Heart left ventricle (tissue), 16 donors: ENCODE results near the gene NLK. TPM values are rescaled to one million over a fixed set of nuclear protein-coding genes. Genes with fewer than 3 reads are reported as not detected.
A peak's percentile ranks its signal among the peaks of the same experiment; 100 is the strongest.

Experiments used
- ATAC-seq, 4 donors: fragments of 200-7000 bp; cut with Tn5 transposase; one replicate each; pipeline ENCODE4 v1.9.1; 2020 to 2022; ENCODE audit warnings: moderate library complexity in 4 of 4, mild to moderate bottlenecking in 3 of 4, moderate number of reproducible peaks in 1 of 4
- DNase-seq, 5 donors: peaks; one replicate each; pipeline ENCODE4 v3.0.0-alpha.2; 2020
- H3K27ac ChIP-seq, 12 donors: fragments of 200-600 bp; sonication (generic) in 4 of 12; one replicate each; pipeline versions ENCODE4 v1.5.0 to v1.8.0; 2016 to 2022; ENCODE audit warnings: mild to moderate bottlenecking in 2 of 12
- H3K27me3 ChIP-seq, 9 donors: fragments of 200-600 bp; sonication (generic) in 2 of 9; one replicate each; pipeline versions ENCODE4 v1.5.1 to v1.8.0; 2016 to 2022; ENCODE audit warnings: mild to moderate bottlenecking in 3 of 9
- H3K36me3 ChIP-seq, 9 donors: fragments of 200-600 bp; sonication (generic) in 2 of 9; one replicate each; pipeline versions ENCODE4 v1.5.0 to v1.8.0; 2018 to 2022; ENCODE audit warnings: mild to moderate bottlenecking in 2 of 9
- H3K4me1 ChIP-seq, 12 donors: fragments of 200-600 bp; sonication (generic) in 4 of 12; one replicate each; pipeline versions ENCODE4 v1.5.0 to v1.8.0; 2016 to 2022; ENCODE audit warnings: mild to moderate bottlenecking in 3 of 12
- H3K4me3 ChIP-seq, 12 donors: fragments of 200-600 bp; sonication (generic) in 4 of 12; one replicate each; pipeline versions ENCODE4 v1.5.0 to v1.8.0; 2017 to 2022; ENCODE audit warnings: mild to moderate bottlenecking in 9 of 12, moderate library complexity in 4 of 12
- H3K9me3 ChIP-seq, 12 donors: fragments of 200-600 bp; sonication (generic) in 4 of 12; one replicate each; pipeline versions ENCODE4 v1.5.0 to v1.8.0; 2016 to 2022; ENCODE audit warnings: mild to moderate bottlenecking in 1 of 12
- CTCF ChIP-seq, 12 donors: fragments of 200-600 bp; sonication (generic) in 4 of 12; IDR thresholded peaks; one replicate each; pipeline versions ENCODE4 v1.5.0 to v1.8.0; 2018 to 2022; ENCODE audit warnings: antibody characterized with exemption in 12 of 12, mild to moderate bottlenecking in 5 of 12
- POLR2A ChIP-seq, 2 donors: fragments of 450-650 bp; IDR thresholded peaks; one replicate each; pipeline ENCODE4 v1.6.1; 2017; ENCODE audit warnings: antibody characterized with exemption in 2 of 2, mild to moderate bottlenecking in 2 of 2, moderate library complexity in 2 of 2
- whole genome bisulfite sequencing, 4 donors: extraction: QIAGEN DNeasy Blood & Tissue Kit in 2 of 4; methylation state at CpG; one replicate each; pipeline versions ENCODE4 v1.1.5 to v1.1.7; 2013 to 2018; 5-methylcytosine and 5-hydroxymethylcytosine counted together
- intact Hi-C, 10 donors: fragments of 100-400 bp; cut with DNase I; formaldehyde crosslinking; loops; one replicate each; pipeline versions ENCODE4 v1.11.1 to v1.14.2; 2022
- polyA plus RNA-seq, 2 donors: library from polyadenylated mRNA; stranded (reverse); fragments of 200-250 nt; gene quantifications; one replicate each; pipeline ENCODE4 v1.2.3, GENCODE V29; 2013
- total RNA-seq, 9 donors: library from RNA; depleted of rRNA in 2 of 9; stranded (reverse); fragments of >200 nt in 2 of 9; fragmentation: NEBNext Ultra II Directional in 3 of 9; extraction: Animal tissue kit (Norgen Biotek cat#: 25700) in 3 of 9; gene quantifications; one replicate each; pipeline versions ENCODE4 v1.1.0 to v1.2.4, GENCODE V29; 2016 to 2023
- donor health status: ischemic (EF 13 %, LVEDD 7.1; RV severe dilation, severe dysfunction).
- donor health status: healthy with polysubstance abuse.
- donor health status: DM: no; HTN: yes; CAD: no.
- donor health status: DM: no; HTN: no; CAD: no.
- donor health status: ischemic (EF 25% LVEDD 6.9; RV normal size, moderate dysfunction).
- donor health status: ischemic (EF 25% LVEDD 5.7; RV mildly dilated, moderate dysfunction).
- donor health status: healthy.
- donor health status: DM: yes; HTN: yes; CAD: no.
- donor health status: ischemic (EF 35%, LVEDD 5.7; RV mildly dilated, moderate dysfunction).
- donor health status: nonischemic (EF 11% LVEDD 7.7; RV severe dilation, severe dysfunction).
- donor health status: DM: yes; HTN: yes; CAD: no.
- donor health status: PGD.
- donor health status: ischemic (EF 29% LVEDD 5.4; RV normal size, mild dysfunction).
- donor health status: nonischemic (EF 23%, LVEDD 6.1; RV moderate dilation, normal function).

Gene NLK
- total and polyA plus RNA-seq, 11 donors = 8.1 to 29.1 (median 20.0) TPM

GRCh38 chr17:28105501-28105900 is 63.0 kb downstream of the NLK start:
- H3K4me3 ChIP-seq = no peak overlapping the region
- WGBS, 4 donors = 44 to 67% (median 60%) methylated on average over 1 of the region's 1 CpG
- DNase-seq (no peak), ATAC-seq (no peak)
- no peak overlapping the region for H3K27ac ChIP-seq
- no peaks in the 10 kb centered on the region for H3K27me3 ChIP-seq
- TF ChIP-seq CTCF (IDR thresholded peaks at IDR 0.05) (no peak), POLR2A (IDR thresholded peaks at IDR 0.05) (no peak)
- H3K36me3 ChIP-seq = peaks cover 0 to 8% (median 0%) of the 10 kb centered on the region in 9 donors
- intact Hi-C loops = no loop called here
- peaks cover 0 to 20% (median 2%) of the 10 kb centered on the region in 12 donors for H3K9me3 ChIP-seq
- no peaks in the 10 kb centered on the region for H3K4me1 ChIP-seq

- H3K9me3 ChIP-seq = peaks cover 0 to 14% (median 0%) of the 10 kb centered on the region in 12 donors
- H3K27me3 ChIP-seq = no peaks in the 10 kb centered on the region
- no peak for DNase-seq
- no peak overlapping the region for H3K4me3 ChIP-seq
- 90 to 98% (median 94%) methylated on average over 1 of the region's 1 CpG for WGBS, 4 donors
- H3K4me1 ChIP-seq = peaks cover 0 to 27% (median 18%) of the 10 kb centered on the region in 12 donors
- H3K36me3 ChIP-seq = no peaks in the 10 kb centered on the region
- TF ChIP-seq POLR2A (IDR thresholded peaks at IDR 0.05) (no peak), CTCF (IDR thresholded peaks at IDR 0.05) (no peak)
- H3K27ac ChIP-seq = no peak overlapping the region
- intact Hi-C loops = loop anchor here in 1 of 10 donors (10.0 kb wide), 1 partner anchor 65 kb away; the partner anchor contains the start of gene NLK
- no peak for ATAC-seq
These were observed 67.7 kb downstream of the NLK start for GRCh38 chr17:28110184-28110583.

DNA sequence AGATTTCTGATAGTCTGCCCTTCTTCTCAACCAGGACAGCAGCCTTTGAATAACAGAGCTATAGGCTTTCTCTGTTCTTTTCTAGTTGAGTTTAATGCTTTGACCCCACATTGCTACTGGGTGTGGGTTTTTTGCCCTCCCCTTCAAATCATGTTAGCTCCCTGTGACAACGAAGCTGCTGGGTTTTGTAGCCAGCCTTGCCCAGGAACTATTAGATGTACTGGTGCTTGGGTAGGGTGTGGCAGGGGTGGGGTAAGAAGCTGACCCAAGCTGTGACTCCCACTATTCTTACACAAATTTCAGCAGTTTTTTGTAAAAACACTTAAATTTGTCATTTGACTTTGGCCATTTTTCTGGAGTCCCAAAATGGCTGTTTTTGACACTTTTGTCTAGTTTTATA is 69.7 kb downstream of the NLK start:
- ATAC-seq (peak in 3 of 4 donors; percentile 26 to 44 (median 26)), DNase-seq (no peak)
- peaks cover 0 to 14% (median 0%) of the 10 kb centered on the region in 12 donors for H3K9me3 ChIP-seq
- 15 to 45% (median 36%) methylated on average over 1 of the region's 1 CpG for WGBS, 4 donors
- TF ChIP-seq CTCF (IDR thresholded peaks at IDR 0.05) (no peak), POLR2A (IDR thresholded peaks at IDR 0.05) (no peak)
- intact Hi-C loops = loop anchor here in 2 of 10 donors (2.0 to 10.0 kb wide), 2 partner anchors 31 to 67 kb away; partner anchors contain the start of gene NLK (in 1 of the 2)
- H3K4me3 ChIP-seq = no peak overlapping the region
- H3K27ac ChIP-seq = peak overlapping the region in 11 of 12 donors; percentile 4 to 62 (median 44)
- H3K36me3 ChIP-seq = no peaks in the 10 kb centered on the region
- no peaks in the 10 kb centered on the region for H3K27me3 ChIP-seq
- H3K4me1 ChIP-seq = peaks cover 0 to 37% (median 19%) of the 10 kb centered on the region in 12 donors

DNA sequence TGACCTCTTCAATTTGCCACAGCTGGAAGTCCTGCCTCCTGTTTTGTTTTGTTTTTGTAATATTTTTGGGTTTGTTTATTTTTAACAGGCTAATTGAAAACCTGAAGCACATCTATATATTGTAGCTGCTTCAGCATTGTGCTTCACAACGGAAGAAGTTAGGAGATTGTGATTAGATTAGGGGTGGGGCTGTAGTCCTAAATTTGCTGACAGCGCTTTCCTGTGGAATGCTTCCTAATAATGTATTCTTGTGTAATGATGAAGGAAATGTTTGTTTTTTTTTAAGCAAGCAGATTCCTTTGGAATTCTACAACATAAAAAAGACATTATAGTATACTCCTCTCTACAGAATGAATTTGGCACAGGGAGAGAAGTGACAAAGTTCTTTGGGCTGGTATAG is 70.1 kb downstream of the NLK start:
- no peak for TF ChIP-seq CTCF (IDR thresholded peaks at IDR 0.05)
- ATAC-seq = peak in 2 of 4 donors; percentile 64 to 88
- Histone ChIP-seq H3K9me3 (peaks cover 0 to 14% (median 0%) of the 10 kb centered on the region in 12 donors), H3K27me3 (no peaks in the 10 kb centered on the region), H3K4me3 (no peak overlapping the region), H3K36me3 (no peaks in the 10 kb centered on the region), H3K4me1 (peaks cover 0 to 41% (median 19%) of the 10 kb centered on the region in 12 donors), H3K27ac (peak overlapping the region; percentile 4 to 62 (median 36))
- intact Hi-C loops = loop anchor here in 2 of 10 donors (2.0 to 10.0 kb wide), 2 partner anchors 30 to 68 kb away; partner anchors contain the start of gene NLK (in 1 of the 2)
- WGBS, 4 donors = 37 to 50% (median 44%) methylated on average over 2 of the region's 2 CpGs
- DNase-seq = no peak
